Mucosa of descending colon (tissue), 3 donors: ENCODE data around the gene GDF2. TPM values are rescaled to one million over a fixed set of nuclear protein-coding genes. Genes with fewer than 3 reads are reported as not detected.

Experiments
- ATAC-seq: fragments of 200-7000 bp; cut with Tn5 transposase; one replicate; pipeline ENCODE4 v1.9.1; 2020; ENCODE audit warnings: mild to moderate bottlenecking, moderate library complexity
- DNase-seq, 3 donors: peaks; one replicate each; pipeline ENCODE4 v3.0.0-alpha.2; 2020
- H3K36me3 ChIP-seq: fragments of 200-600 bp; one replicate; pipeline ENCODE4 v1.8.0; 2021; ENCODE audit warnings: low read depth, mild to moderate bottlenecking
- H3K4me1 ChIP-seq: fragments of 200-600 bp; one replicate; pipeline ENCODE4 v1.8.0; 2021; ENCODE audit warnings: low read depth, mild to moderate bottlenecking
- H3K4me3 ChIP-seq: fragments of 200-600 bp; one replicate; pipeline ENCODE4 v1.8.0; 2021; ENCODE audit warnings: mild to moderate bottlenecking
- H3K9me3 ChIP-seq: fragments of 200-600 bp; one replicate; pipeline ENCODE4 v1.8.0; 2021; ENCODE audit warnings: mild to moderate bottlenecking
- CTCF ChIP-seq: fragments of 200-600 bp; IDR thresholded peaks from one replicate; pipeline ENCODE4 v1.8.0; 2022; ENCODE audit warnings: antibody characterized with exemption, mild to moderate bottlenecking
- intact Hi-C, 2 donors: fragments of 100-400 bp; cut with DNase I in 1 of 2; cut with micrococcal nuclease in 1 of 2; formaldehyde crosslinking; loops; one replicate each; pipeline versions ENCODE4 v1.11.0 to v1.11.1; 2022; cut with DNase I, micrococcal nuclease
- total RNA-seq, 3 donors: library from RNA; stranded (reverse); fragmentation: NEBNext Ultra II Directional in 2 of 3; extraction: Animal tissue kit (Norgen Biotek cat#: 25700) in 2 of 3; gene quantifications; one replicate each; pipeline versions ENCODE4 v1.2.1 to v1.2.4, GENCODE V29; 2021 to 2023
- donor health status: DM: no; HTN: no; CAD: no; lungs with moderate emphysema.
- donor health status: DM: no; HTN: no; CAD: no.
- donor health status: DM: no; HTN: yes; CAD: no.

Gene GDF2
- total RNA-seq, 3 donors from 2014 or later = not detected

GRCh38 chr10:47371629-47372485 lies 49.6 kb downstream of the GDF2 start:
- H3K4me1 ChIP-seq = no peaks in the 10 kb centered on the region
- no peak for TF ChIP-seq CTCF
- no peak for DNase-seq
- no peaks in the 10 kb centered on the region for H3K36me3 ChIP-seq
- intact Hi-C loops = no loop called here
- no peak overlapping the region for H3K4me3 ChIP-seq
- no peak for ATAC-seq
- H3K9me3 ChIP-seq = no peaks in the 10 kb centered on the region

- intact Hi-C loops = no loop called here
- no peaks in the 10 kb centered on the region for H3K4me1 ChIP-seq
- no peak for TF ChIP-seq CTCF
- H3K4me3 ChIP-seq = no peak overlapping the region
- DNase-seq (no peak), ATAC-seq (no peak)
- H3K9me3 ChIP-seq = no peaks in the 10 kb centered on the region
- H3K36me3 ChIP-seq = no peaks in the 10 kb centered on the region
These were observed 50.5 kb downstream of the GDF2 start for GRCh38 chr10:47372726-47373125.

- no peak for TF ChIP-seq CTCF
- H3K4me3 ChIP-seq = no peak overlapping the region
- H3K4me1 ChIP-seq = no peaks in the 10 kb centered on the region
- no peaks in the 10 kb centered on the region for H3K36me3 ChIP-seq
- intact Hi-C loops = no loop called here
- DNase-seq = no peak
- H3K9me3 ChIP-seq = no peaks in the 10 kb centered on the region
- ATAC-seq = no peak
These were observed 52.6 kb downstream of the GDF2 start for GRCh38 chr10:47374611-47375536.

GRCh38 chr10:47376522-47377220 lies 54.4 kb downstream of the GDF2 start:
- ATAC-seq (no peak), DNase-seq (no peak)
- Histone ChIP-seq H3K36me3 (no peaks in the 10 kb centered on the region), H3K9me3 (no peaks in the 10 kb centered on the region), H3K4me1 (peaks cover 13% of the 10 kb centered on the region), H3K4me3 (no peak overlapping the region)
- no peak for TF ChIP-seq CTCF
- intact Hi-C loops = no loop called here

Other genes with a start within 250 kb of the GDF2 start
- 1 to 10 TPM in 1 of 3 donors, under 1 TPM in 2; 0.14 to 3.2 (median 0.41) TPM for gene GDF10, start 22.3 kb upstream of the GDF2 start, total RNA-seq
- gene RBP3, start 25.9 kb downstream of the GDF2 start, total RNA-seq = not detected
- 1 to 10 TPM in 2 of 3 donors, under 1 TPM in 1; 0.47 to 1.6 (median 1.4) TPM for gene ZNF488, start 61.8 kb downstream of the GDF2 start, total RNA-seq
- gene ANXA8, start 161.7 kb downstream of the GDF2 start, total RNA-seq = under 1 TPM in 1 of 3 donors, not detected in 2; 0.19 TPM
- gene FAM25G, start 169.2 kb downstream of the GDF2 start, total RNA-seq = 1 to 10 TPM in 1 of 3 donors, not detected in 2; 4.3 TPM
- 10 to 100 TPM in 2 of 3 donors, 1 to 10 TPM in 1; 6.9 to 17.4 (median 10.9) TPM for gene AGAP9, start 201.2 kb downstream of the GDF2 start, total RNA-seq